GM18508 (cell line): ENCODE data around the gene EPHB1.

ENCODE experiments used
- ATAC-seq: cut with Tn5 transposase; IDR thresholded peaks from one replicate; pipeline ENCODE4 v1.9.1; 2021; ENCODE audit warnings: moderate number of reproducible peaks; ENCODE audit not compliant: insufficient read depth, unreplicated experiment

EPHB1 gene

GRCh38 chr3:134794950-134795745, at the start of gene EPHB1:
Gene EPHB1, plus strand, starts transcription at chr3:134795260.
- ATAC-seq, result peak; percentile 78

GRCh38 chr3:134748698-134749097, 46.4 kb upstream of the EPHB1 start:
- ATAC-seq, result no peak

- ATAC-seq, result no peak
Measured at GRCh38 chr3:134749174-134749573, 45.9 kb upstream of the EPHB1 start.

- ATAC-seq, result no peak
Measured at GRCh38 chr3:134749802-134750553, 45.1 kb upstream of the EPHB1 start.

GRCh38 chr3:134751831-134752230, 43.2 kb upstream of the EPHB1 start:
- ATAC-seq, result no peak

- ATAC-seq, result no peak
Measured at GRCh38 chr3:134752761-134753461, 42.1 kb upstream of the EPHB1 start.

GRCh38 chr3:134753999-134754742, 40.9 kb upstream of the EPHB1 start:
- no peak for ATAC-seq

- ATAC-seq, result no peak
Measured at GRCh38 chr3:134754768-134755559, 40.1 kb upstream of the EPHB1 start.

- no peak for ATAC-seq
Measured at GRCh38 chr3:134755821-134756220, 39.2 kb upstream of the EPHB1 start.

- no peak for ATAC-seq
Measured at GRCh38 chr3:134757549-134758069, 37.5 kb upstream of the EPHB1 start.

- no peak for ATAC-seq
Measured at GRCh38 chr3:134761213-134761612, 33.8 kb upstream of the EPHB1 start.

GRCh38 chr3:134762016-134762415, 33.0 kb upstream of the EPHB1 start:
- ATAC-seq, result no peak

- no peak for ATAC-seq
Measured at GRCh38 chr3:134765468-134765867, 29.6 kb upstream of the EPHB1 start.

- no peak for ATAC-seq
Measured at GRCh38 chr3:134766290-134766689, 28.8 kb upstream of the EPHB1 start.

- no peak for ATAC-seq
Measured at GRCh38 chr3:134768116-134768515, 26.9 kb upstream of the EPHB1 start.

GRCh38 chr3:134768837-134769236, 26.2 kb upstream of the EPHB1 start:
- ATAC-seq, result no peak

GRCh38 chr3:134769287-134769868, 25.7 kb upstream of the EPHB1 start:
- no peak for ATAC-seq

GRCh38 chr3:134772011-134772410, 23.0 kb upstream of the EPHB1 start:
- no peak for ATAC-seq

GRCh38 chr3:134772591-134772990, 22.5 kb upstream of the EPHB1 start:
- ATAC-seq, result no peak
